OCI-LY1 (cell line): ENCODE data around the gene SLC5A1.

Source experiments
- CTCF ChIP-seq: fragments of 200-600 bp; sonication (generic), shearing (Covaris generic); IDR thresholded peaks from 2 replicates; pipeline ENCODE4 v1.5.1; 2017; ENCODE audit warnings: mild to moderate bottlenecking, antibody characterized with exemption, low read length, moderate library complexity, mixed read lengths
- EZH2 ChIP-seq: fragments of 200-600 bp; sonication (generic), shearing (Covaris generic); IDR thresholded peaks from 2 replicates; pipeline ENCODE4 v1.8.0; 2017; ENCODE audit warnings: borderline replicate concordance, mixed run types, mild to moderate bottlenecking, antibody characterized with exemption, low read length, moderate library complexity, mixed read lengths

- no peak for TF ChIP-seq CTCF
- no peak for TF ChIP-seq EZH2
These were observed 47.3 kb upstream of the SLC5A1 start for GRCh38 chr22:31995807-31996206.
